Hepatocyte (in vitro differentiated cells): ENCODE results near the gene GLT6D1.
"Not testable (repeated sequence)": the region's sequence is repeated elsewhere in the genome, so short reads cannot be mapped to it uniquely, and the experiment has no call there.

Source experiments
- EZH2 ChIP-seq: fragments of 200-600 bp; sonication (generic); IDR thresholded peaks from 2 replicates; pipeline ENCODE4 v1.6.1; 2016; ENCODE audit warnings: antibody characterized with exemption, mild to moderate bottlenecking, borderline replicate concordance
- EZH2phosphoT487 ChIP-seq: fragments of 200-600 bp; sonication (generic); IDR thresholded peaks from one replicate; pipeline ENCODE4 v1.6.1; 2018; ENCODE audit warnings: antibody characterized with exemption, mild to moderate bottlenecking, low read depth, moderate library complexity; ENCODE audit not compliant: unreplicated experiment, severe bottlenecking
- TF ChIP-seq, protein P1 (sequence below): fragments of 200-600 bp; sonication (generic); IDR thresholded peaks from 2 replicates; pipeline ENCODE4 v1.5.1; 2016; ENCODE audit warnings: antibody characterized with exemption, mild to moderate bottlenecking; ENCODE audit not compliant: poor library complexity

DNA sequence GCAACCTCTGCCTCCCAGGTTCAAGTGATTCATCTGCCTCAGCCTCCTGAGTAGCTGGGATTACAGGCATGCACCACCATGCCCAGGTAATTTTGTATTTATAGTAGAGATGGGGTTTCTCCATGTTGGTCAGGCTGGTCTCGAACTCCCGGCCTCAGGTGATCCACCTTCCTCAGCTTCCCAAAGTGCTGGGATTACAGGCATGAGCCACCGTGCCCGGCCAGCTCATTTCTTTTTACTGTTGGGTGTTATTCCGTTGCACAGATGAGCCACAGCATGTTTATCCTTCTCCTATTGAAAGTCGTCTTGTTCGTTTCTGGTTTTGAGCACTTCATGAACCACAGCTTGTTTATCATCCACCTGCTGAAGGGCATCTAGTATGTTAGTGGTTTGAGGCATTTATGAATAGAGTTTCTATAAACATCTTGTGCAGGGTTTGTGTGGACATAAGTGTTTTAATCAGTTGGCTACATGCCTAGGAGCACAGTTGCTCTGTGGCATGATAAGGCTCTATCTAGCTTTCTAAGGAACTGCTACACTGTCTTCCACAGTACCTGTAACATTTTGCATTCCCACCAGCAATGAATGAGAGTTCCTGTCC, 2.3 kb downstream of the GLT6D1 start:
- TF ChIP-seq, protein P1, sequence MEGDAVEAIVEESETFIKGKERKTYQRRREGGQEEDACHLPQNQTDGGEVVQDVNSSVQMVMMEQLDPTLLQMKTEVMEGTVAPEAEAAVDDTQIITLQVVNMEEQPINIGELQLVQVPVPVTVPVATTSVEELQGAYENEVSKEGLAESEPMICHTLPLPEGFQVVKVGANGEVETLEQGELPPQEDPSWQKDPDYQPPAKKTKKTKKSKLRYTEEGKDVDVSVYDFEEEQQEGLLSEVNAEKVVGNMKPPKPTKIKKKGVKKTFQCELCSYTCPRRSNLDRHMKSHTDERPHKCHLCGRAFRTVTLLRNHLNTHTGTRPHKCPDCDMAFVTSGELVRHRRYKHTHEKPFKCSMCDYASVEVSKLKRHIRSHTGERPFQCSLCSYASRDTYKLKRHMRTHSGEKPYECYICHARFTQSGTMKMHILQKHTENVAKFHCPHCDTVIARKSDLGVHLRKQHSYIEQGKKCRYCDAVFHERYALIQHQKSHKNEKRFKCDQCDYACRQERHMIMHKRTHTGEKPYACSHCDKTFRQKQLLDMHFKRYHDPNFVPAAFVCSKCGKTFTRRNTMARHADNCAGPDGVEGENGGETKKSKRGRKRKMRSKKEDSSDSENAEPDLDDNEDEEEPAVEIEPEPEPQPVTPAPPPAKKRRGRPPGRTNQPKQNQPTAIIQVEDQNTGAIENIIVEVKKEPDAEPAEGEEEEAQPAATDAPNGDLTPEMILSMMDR, result not testable (repeated sequence)
- TF ChIP-seq EZH2phosphoT487, EZH2: not testable (repeated sequence)
